ENCODE data around the gene MEOX1.
"Not testable (repeated sequence)": the region's sequence is repeated elsewhere in the genome, so short reads cannot be mapped to it uniquely, and the experiment has no call there.

MEOX1 gene

GRCh38 chr17:43661699-43662412 is at the start of gene MEOX1:
TSS of gene MEOX1 (minus strand) at chr17:43661922. CDS start at chr17:43661534, 388 bp downstream.
- DNase-seq = no peak

DNA sequence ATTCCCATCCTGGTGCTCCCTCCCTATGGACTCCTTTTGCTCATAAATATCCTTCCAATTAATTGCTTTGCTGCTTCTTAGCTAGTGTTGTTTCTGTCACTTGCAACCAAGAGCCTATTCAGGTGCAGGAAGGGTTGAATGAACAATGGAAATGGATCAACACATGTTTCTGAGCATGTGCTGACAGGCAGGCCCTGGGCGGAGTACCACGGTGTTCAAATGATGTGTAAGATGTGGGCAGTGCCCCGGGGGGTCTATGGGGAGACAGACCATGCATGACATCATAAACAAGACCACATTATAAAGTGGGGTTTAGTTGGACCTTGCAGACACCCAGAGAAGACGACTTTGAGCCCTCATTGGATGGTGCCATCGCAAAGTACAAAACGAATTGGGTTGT is 48.4 kb upstream of the MEOX1 start:
- no peak for DNase-seq

- no peak for DNase-seq
Observed at GRCh38 chr17:43709210-43709609, 47.5 kb upstream of the MEOX1 start.

DNA sequence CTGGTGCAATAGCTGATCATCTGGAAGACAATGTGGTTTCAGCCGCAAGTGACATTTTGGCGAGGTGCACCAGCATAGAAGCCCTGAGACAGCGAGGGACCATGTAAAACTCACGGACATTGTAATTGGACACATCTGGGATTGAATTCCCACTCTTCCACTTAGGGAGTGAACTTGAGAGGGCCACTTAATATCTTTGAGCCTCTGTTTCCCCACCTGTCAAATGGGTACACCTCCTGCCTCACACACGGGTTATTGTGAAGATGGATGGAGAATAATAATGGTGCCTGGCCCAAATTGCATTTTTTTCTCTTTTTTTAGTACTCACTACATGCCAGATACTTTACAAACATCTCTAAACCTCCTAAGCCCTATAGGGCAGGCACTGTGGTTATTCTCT is 45.5 kb upstream of the MEOX1 start:
- no peak for DNase-seq

GRCh38 chr17:43706235-43706634 is 44.5 kb upstream of the MEOX1 start:
- no peak for DNase-seq

GRCh38 chr17:43703630-43704029 is 41.9 kb upstream of the MEOX1 start:
- DNase-seq = no peak

- no peak for DNase-seq
Observed at GRCh38 chr17:43702637-43703036, 40.9 kb upstream of the MEOX1 start.

- DNase-seq = no peak
Observed at GRCh38 chr17:43701318-43701743, 39.6 kb upstream of the MEOX1 start.

DNA sequence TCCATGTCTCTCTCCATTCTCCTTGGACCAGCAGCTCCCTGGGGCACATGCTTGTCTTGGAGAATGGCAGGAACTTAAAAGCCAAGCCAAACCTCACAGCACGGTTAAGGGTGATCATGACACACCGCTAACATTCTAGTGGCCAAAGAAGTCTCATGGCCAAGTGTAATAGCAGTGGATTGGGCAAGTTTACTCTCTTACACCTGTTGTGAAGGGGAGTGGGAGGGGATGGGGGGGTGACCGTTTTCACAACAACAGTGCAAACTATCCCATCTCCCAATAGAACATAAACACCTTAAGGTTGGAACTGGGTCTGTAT is 37.7 kb upstream of the MEOX1 start:
- no peak for DNase-seq

- no peak for DNase-seq
Observed at GRCh38 chr17:43698678-43699437, 37.1 kb upstream of the MEOX1 start.

- no peak for DNase-seq
Observed at GRCh38 chr17:43697937-43698336, 36.2 kb upstream of the MEOX1 start.

GRCh38 chr17:43696891-43697290 is 35.2 kb upstream of the MEOX1 start:
- no peak for DNase-seq

GRCh38 chr17:43695970-43696865 is 34.5 kb upstream of the MEOX1 start:
- DNase-seq = peak; percentile 23

DNA sequence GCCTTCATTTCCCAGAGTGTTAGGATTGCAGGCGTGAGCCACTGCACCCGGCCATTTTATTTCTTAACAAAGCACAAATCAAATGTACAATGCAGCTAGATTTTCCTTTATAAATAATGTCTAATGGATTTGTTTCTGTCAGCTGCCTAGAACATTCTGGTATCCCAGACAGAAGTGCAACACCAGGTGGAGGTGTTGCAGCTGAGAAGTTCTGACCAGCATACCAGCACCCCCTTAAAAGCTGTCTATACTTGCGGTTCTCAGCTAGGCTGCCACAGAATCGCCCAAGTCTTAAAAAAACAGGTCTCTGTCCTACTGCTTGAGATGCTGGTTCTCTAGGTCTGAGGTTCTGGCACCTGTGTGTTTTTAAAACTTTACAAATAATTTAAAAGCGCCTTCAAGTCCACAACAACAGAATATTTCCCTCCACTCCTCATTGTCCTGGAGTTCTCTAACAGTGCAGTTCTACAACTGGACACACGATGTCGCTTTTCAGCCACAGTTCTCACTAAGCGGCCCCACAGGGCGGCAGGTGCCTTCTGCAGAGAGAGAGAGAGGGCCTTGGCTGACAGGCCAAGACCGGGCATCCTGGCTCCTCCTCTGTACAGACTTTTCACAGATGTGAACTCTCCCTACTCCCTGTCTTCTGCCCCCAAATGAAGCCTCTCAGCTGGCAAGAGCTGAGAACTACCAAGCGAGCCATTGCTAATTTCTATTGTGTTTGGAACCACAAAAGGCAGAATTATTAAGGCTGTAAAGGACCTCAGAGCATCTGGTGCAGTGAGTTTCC is 32.6 kb upstream of the MEOX1 start:
- DNase-seq = peak; percentile 86

- DNase-seq = no peak
Observed at GRCh38 chr17:43691317-43691693, 29.6 kb upstream of the MEOX1 start.

GRCh38 chr17:43690624-43691316 is 29.0 kb upstream of the MEOX1 start:
- no peak for DNase-seq

DNA sequence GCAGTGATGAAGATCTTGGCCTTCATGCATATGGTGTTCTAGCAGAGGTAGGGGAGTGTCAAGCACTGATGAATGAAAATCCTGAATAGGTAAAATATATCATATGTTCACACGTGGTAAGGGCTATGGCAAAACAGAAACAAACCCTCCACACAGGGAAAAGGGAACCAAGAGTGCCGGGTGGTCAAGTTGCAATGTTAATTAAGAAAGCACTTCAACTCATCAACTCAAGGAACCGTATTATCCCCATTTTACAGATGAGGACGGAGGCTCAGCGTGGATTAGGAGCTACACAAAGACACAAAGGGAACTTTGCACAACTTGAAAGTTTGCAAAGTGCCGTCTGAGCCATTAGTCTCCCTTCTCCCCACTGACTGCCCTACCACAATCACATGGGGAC is 28.1 kb upstream of the MEOX1 start:
- DNase-seq = no peak

DNA sequence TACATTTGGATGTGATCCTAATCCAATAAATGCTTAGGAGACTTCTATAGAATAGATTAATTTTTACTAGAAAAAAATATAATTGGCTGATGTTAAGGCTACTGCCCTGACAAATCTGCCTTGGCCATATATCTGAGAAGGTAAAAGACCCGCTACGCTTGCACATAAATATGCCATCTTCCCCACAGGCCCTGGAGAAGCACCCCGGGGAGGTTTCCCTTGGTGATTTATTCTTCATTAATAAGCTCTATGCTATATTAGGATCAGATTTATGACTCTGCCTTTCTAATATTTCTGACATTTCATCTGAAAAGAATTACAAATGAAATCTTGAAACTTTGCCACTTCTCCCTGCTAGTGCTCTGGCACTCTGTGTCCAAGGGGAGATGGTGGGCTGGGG is 27.4 kb upstream of the MEOX1 start:
- DNase-seq = no peak

- DNase-seq = not testable (repeated sequence)
Observed at GRCh38 chr17:43686957-43687356, 25.2 kb upstream of the MEOX1 start.

- no peak for DNase-seq
Observed at GRCh38 chr17:43683928-43684653, 22.4 kb upstream of the MEOX1 start.

DNA sequence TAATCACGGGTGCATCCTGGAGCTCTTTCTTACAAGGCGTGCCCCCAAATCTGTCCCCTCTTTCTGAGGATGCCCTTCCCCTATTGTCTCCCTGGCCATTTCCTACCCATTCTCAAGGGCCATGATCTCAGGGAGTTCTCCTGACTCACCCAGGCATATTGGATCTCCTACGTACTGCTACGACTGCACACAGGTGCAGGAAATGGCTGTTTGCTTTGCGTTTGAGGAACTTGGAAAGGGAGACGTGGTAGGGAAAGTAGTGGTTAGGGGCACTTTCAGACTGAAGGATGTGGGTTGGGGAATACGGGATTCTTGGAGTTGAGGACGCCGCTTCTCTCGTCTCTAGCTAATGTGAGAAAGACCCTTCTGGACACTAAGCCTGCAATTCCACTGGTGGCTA is 18.7 kb upstream of the MEOX1 start:
- DNase-seq = no peak

Measured in NCI-H1694 (cell line).